Liver (tissue), 9 donors: ENCODE data around the gene IRF2. TPM values are rescaled to one million over a fixed set of nuclear protein-coding genes. Genes with fewer than 3 reads are reported as not detected.

Experiments used
- DNase-seq: peaks from one replicate; pipeline ENCODE4 v3.0.0-alpha.2; 2017; ENCODE audit warnings: low spot score
- H3K27ac ChIP-seq, 2 donors: one replicate each; pipeline ENCODE4 v1.7.0; 2013; ENCODE audit warnings: inconsistent platforms in 2 of 2, low read length in 2 of 2, control low read depth in 1 of 2, low read depth in 1 of 2, mild to moderate bottlenecking in 1 of 2
- H3K27me3 ChIP-seq, 4 donors: one replicate each; pipeline versions ENCODE4 v1.6.1 to v1.7.0; 2013; ENCODE audit warnings: low read length in 3 of 4, inconsistent platforms in 1 of 4, mild to moderate bottlenecking in 1 of 4, moderate library complexity in 1 of 4; ENCODE audit not compliant: control insufficient read depth in 4 of 4, insufficient read depth in 4 of 4
- H3K36me3 ChIP-seq, 4 donors: one replicate each; pipeline versions ENCODE4 v1.6.1 to v1.7.0; 2013; ENCODE audit warnings: low read length in 3 of 4, mild to moderate bottlenecking in 3 of 4, low read depth in 1 of 4, moderate library complexity in 1 of 4; ENCODE audit not compliant: control insufficient read depth in 4 of 4, insufficient read depth in 3 of 4
- H3K4me1 ChIP-seq, 4 donors: one replicate each; pipeline versions ENCODE4 v1.6.1 to v1.7.0; 2013; ENCODE audit warnings: low read length in 3 of 4, mild to moderate bottlenecking in 3 of 4, moderate library complexity in 1 of 4; ENCODE audit not compliant: control insufficient read depth in 4 of 4, insufficient read depth in 4 of 4
- H3K4me3 ChIP-seq, 3 donors: one replicate each; pipeline versions ENCODE4 v1.6.1 to v1.7.0; 2013; ENCODE audit warnings: low read length in 3 of 3, control low read depth in 1 of 3, low read depth in 1 of 3, mild to moderate bottlenecking in 1 of 3
- H3K9ac ChIP-seq, 2 donors: one replicate each; pipeline ENCODE4 v1.7.0; 2013; ENCODE audit warnings: low read length in 2 of 2, mild to moderate bottlenecking in 2 of 2, moderate library complexity in 2 of 2, control low read depth in 1 of 2, low read depth in 1 of 2
- H3K9me3 ChIP-seq, 4 donors: one replicate each; pipeline versions ENCODE4 v1.6.1 to v1.7.0; 2013; ENCODE audit warnings: low read length in 3 of 4; ENCODE audit not compliant: control insufficient read depth in 4 of 4
- EGR1 ChIP-seq, 2 donors: IDR thresholded peaks; 2 replicates each; pipeline ENCODE4 v1.6.1; 2016 to 2018; ENCODE audit warnings: antibody characterized with exemption in 2 of 2, low read depth in 2 of 2
- FOXA1 ChIP-seq: IDR thresholded peaks from 2 replicates; pipeline ENCODE4 v1.6.1; 2016; ENCODE audit warnings: antibody characterized with exemption
- FOXA2 ChIP-seq: IDR thresholded peaks from 2 replicates; pipeline ENCODE4 v1.6.1; 2016; ENCODE audit warnings: antibody characterized with exemption
- HNF4A ChIP-seq, 2 donors: conservative IDR thresholded peaks; 2 replicates each; pipeline ENCODE4 v1.6.1; 2016; ENCODE audit warnings: antibody characterized with exemption in 2 of 2, mild to moderate bottlenecking in 2 of 2
- HNF4G ChIP-seq: IDR thresholded peaks from 2 replicates; pipeline ENCODE4 v1.6.1; 2016; ENCODE audit warnings: antibody characterized with exemption
- JUND ChIP-seq, 2 donors: IDR thresholded peaks; 2 replicates each; pipeline ENCODE4 v1.6.1; 2016; ENCODE audit warnings: antibody characterized with exemption in 2 of 2
- NR2F2 ChIP-seq: IDR thresholded peaks from 2 replicates; pipeline ENCODE4 v1.6.1; 2016; ENCODE audit warnings: antibody characterized with exemption
- RAD21 ChIP-seq, 2 donors: IDR thresholded peaks; 2 replicates each; pipeline ENCODE4 v1.6.1; 2016; ENCODE audit warnings: antibody characterized with exemption in 2 of 2, mild to moderate bottlenecking in 2 of 2
- RXRA ChIP-seq, 2 donors: IDR thresholded peaks; 2 replicates each; pipeline ENCODE4 v1.6.1; 2017 to 2018; ENCODE audit warnings: antibody characterized with exemption in 2 of 2, mild to moderate bottlenecking in 1 of 2
- SP1 ChIP-seq: IDR thresholded peaks from 2 replicates; pipeline ENCODE4 v1.6.1; 2018; ENCODE audit warnings: antibody characterized with exemption, mild to moderate bottlenecking
- TAF1 ChIP-seq: conservative IDR thresholded peaks from 2 replicates; pipeline ENCODE4 v1.6.1; 2016; ENCODE audit warnings: antibody characterized with exemption, mild to moderate bottlenecking
- YY1 ChIP-seq: IDR thresholded peaks from 2 replicates; pipeline ENCODE4 v1.6.1; 2016; ENCODE audit warnings: antibody characterized with exemption, mild to moderate bottlenecking
- WGBS: extraction: QIAGEN DNeasy Blood & Tissue Kit; methylation state at CpG from one replicate; pipeline ENCODE4 v1.1.7; 2013; 5-methylcytosine and 5-hydroxymethylcytosine counted together
- polyA plus RNA-seq, 2 donors: library from polyadenylated mRNA; stranded (reverse) in 1 of 2; unstranded in 1 of 2; fragments of 200-250 nt in 1 of 2; fragments of >200 nt in 1 of 2; fragmentation: Nextera tagmentation in 1 of 2; extraction: Ambion mirVana in 1 of 2; gene quantifications; one replicate each; pipeline versions ENCODE4 v1.2.1 to v1.2.3, GENCODE V29; 2013 to 2015
- total RNA-seq, 2 donors: library from RNA; depleted of rRNA; stranded (reverse); fragments of >200 nt; gene quantifications; one replicate each; pipeline ENCODE4 v1.2.3, GENCODE V29; 2014
- TF ChIP-seq, protein P1 (sequence below): IDR thresholded peaks from 2 replicates; pipeline ENCODE4 v1.6.1; 2016; ENCODE audit warnings: antibody characterized with exemption
- TF ChIP-seq, protein P2 (sequence below): fragments of 150-350 bp; IDR thresholded peaks from 2 replicates; pipeline ENCODE4 v1.5.1; 2017; ENCODE audit warnings: improper control_type of control experiment, low read depth, low read length; ENCODE audit not compliant: missing input control
- TF ChIP-seq, protein P3 (sequence below): IDR thresholded peaks from 2 replicates; pipeline ENCODE4 v1.6.1; 2016; ENCODE audit warnings: antibody characterized with exemption
- TF ChIP-seq, protein P4 (sequence below): IDR thresholded peaks from 2 replicates; pipeline ENCODE4 v1.6.1; 2016; ENCODE audit warnings: antibody characterized with exemption
- donor health status: healthy.
- donor health status: healthy.
- donor health status: healthy.
- donor health status: healthy.
- donor health status: healthy.

The IRF2 gene
- total and polyA plus RNA-seq, 4 donors = 12.9 to 25.5 (median 22.2) TPM

DNA sequence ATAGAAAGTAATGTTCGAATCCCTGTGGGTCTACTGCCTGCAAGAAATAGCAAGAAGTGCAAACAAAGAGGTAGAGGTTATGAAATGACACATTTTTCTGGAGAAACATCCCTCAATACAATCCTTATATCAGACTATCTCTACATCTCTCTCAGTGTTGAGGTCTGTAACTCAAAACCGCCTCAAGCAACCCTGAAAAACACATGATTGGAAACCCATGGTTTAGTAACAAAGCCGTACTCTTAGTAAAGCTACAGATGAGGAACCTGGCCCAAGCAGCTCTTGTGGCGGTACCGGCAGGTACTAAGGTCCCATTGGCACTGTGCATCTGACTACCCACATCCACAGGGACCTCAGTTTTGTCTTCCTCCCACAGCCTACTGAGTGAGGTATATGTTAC is 53.9 kb downstream of the IRF2 start:
- Histone ChIP-seq H3K9me3 (no peaks in the 10 kb centered on the region), H3K4me1 (peaks cover 0 to 22% (median 16%) of the 10 kb centered on the region in 4 donors), H3K9ac (no peak overlapping the region), H3K27me3 (no peaks in the 10 kb centered on the region), H3K27ac (no peak overlapping the region), H3K36me3 (peaks cover 5 to 30% (median 18%) of the 10 kb centered on the region in 4 donors), H3K4me3 (no peak overlapping the region)
- DNase-seq = no peak
- TF ChIP-seq TAF1 = no peak
- TF ChIP-seq, protein P1, sequence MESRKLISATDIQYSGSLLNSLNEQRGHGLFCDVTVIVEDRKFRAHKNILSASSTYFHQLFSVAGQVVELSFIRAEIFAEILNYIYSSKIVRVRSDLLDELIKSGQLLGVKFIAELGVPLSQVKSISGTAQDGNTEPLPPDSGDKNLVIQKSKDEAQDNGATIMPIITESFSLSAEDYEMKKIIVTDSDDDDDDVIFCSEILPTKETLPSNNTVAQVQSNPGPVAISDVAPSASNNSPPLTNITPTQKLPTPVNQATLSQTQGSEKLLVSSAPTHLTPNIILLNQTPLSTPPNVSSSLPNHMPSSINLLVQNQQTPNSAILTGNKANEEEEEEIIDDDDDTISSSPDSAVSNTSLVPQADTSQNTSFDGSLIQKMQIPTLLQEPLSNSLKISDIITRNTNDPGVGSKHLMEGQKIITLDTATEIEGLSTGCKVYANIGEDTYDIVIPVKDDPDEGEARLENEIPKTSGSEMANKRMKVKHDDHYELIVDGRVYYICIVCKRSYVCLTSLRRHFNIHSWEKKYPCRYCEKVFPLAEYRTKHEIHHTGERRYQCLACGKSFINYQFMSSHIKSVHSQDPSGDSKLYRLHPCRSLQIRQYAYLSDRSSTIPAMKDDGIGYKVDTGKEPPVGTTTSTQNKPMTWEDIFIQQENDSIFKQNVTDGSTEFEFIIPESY = no peak
- WGBS = 88% methylated on average over 5 of the region's 5 CpGs

DNA sequence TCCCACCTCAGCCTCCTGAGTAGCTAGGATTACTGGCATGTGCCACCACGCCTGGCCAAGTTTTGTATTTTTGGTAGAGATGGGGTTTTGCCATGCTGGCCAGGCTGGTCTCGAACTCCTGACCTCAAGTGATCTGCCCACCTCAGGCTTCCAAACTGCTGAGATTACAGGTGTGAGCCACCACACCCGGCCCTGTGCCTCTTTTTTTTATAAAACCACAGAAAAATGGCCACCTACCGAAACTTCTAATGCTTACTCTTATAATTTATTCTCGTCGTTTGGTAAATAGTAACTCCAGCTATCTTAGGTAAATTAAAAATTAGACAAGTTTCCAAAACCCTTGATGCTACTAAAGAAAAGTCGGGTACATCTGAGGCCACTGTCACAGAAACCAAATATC is 54.4 kb downstream of the IRF2 start:
- H3K36me3 ChIP-seq = peaks cover 4 to 27% (median 18%) of the 10 kb centered on the region in 4 donors
- no peak for DNase-seq
- H3K9me3 ChIP-seq = no peaks in the 10 kb centered on the region
- no peak overlapping the region for H3K9ac ChIP-seq
- H3K27me3 ChIP-seq = no peaks in the 10 kb centered on the region
- no peak overlapping the region for H3K27ac ChIP-seq
- TF ChIP-seq, protein P2, sequence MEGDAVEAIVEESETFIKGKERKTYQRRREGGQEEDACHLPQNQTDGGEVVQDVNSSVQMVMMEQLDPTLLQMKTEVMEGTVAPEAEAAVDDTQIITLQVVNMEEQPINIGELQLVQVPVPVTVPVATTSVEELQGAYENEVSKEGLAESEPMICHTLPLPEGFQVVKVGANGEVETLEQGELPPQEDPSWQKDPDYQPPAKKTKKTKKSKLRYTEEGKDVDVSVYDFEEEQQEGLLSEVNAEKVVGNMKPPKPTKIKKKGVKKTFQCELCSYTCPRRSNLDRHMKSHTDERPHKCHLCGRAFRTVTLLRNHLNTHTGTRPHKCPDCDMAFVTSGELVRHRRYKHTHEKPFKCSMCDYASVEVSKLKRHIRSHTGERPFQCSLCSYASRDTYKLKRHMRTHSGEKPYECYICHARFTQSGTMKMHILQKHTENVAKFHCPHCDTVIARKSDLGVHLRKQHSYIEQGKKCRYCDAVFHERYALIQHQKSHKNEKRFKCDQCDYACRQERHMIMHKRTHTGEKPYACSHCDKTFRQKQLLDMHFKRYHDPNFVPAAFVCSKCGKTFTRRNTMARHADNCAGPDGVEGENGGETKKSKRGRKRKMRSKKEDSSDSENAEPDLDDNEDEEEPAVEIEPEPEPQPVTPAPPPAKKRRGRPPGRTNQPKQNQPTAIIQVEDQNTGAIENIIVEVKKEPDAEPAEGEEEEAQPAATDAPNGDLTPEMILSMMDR = no peak
- TF ChIP-seq SP1 (no peak), HNF4G (no peak), EGR1 (IDR thresholded peaks at IDR 0.05; ENCODE audit: low read depth in 2 of 2) (no peak), FOXA2 (no peak), JUND (IDR thresholded peaks at IDR 0.05) (no peak), YY1 (no peak), FOXA1 (no peak), HNF4A (conservative IDR thresholded peaks at IDR 0.05) (no peak), RXRA (IDR thresholded peaks at IDR 0.05) (no peak), RAD21 (IDR thresholded peaks at IDR 0.05) (no peak), NR2F2 (no peak)
- TF ChIP-seq, protein P3, sequence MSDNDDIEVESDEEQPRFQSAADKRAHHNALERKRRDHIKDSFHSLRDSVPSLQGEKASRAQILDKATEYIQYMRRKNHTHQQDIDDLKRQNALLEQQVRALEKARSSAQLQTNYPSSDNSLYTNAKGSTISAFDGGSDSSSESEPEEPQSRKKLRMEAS = no peak
- TF ChIP-seq, protein P4, sequence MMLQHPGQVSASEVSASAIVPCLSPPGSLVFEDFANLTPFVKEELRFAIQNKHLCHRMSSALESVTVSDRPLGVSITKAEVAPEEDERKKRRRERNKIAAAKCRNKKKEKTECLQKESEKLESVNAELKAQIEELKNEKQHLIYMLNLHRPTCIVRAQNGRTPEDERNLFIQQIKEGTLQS = no peak
- no peak overlapping the region for H3K4me3 ChIP-seq
- peaks cover 0 to 22% (median 16%) of the 10 kb centered on the region in 4 donors for H3K4me1 ChIP-seq
- WGBS = 94% methylated on average over 7 of the region's 7 CpGs
